CD14-positive monocyte (primary cell): ENCODE results near the gene CACNA1D. TPM values are rescaled to one million over a fixed set of nuclear protein-coding genes. Genes with fewer than 3 reads are reported as not detected.

Source experiments
- DNase-seq, 3 donors: peaks; one replicate each; pipeline ENCODE4 v3.0.0-alpha.2; 2011 to 2022
- H2AFZ ChIP-seq: 2 replicates; pipeline ENCODE4 v1.6.0; 2012; ENCODE audit warnings: mild to moderate bottlenecking, low read depth, low read length, inconsistent platforms; ENCODE audit not compliant: insufficient read depth, poor library complexity, severe bottlenecking
- H3K27ac ChIP-seq, 2 donors: 1 replicate in 1 of 2; 2 replicates in 1 of 2; pipeline ENCODE4 v1.5.1; 2012 to 2013; ENCODE audit warnings: low read length in 2 of 2, control low read depth in 1 of 2, inconsistent platforms in 1 of 2, low read depth in 1 of 2, mild to moderate bottlenecking in 1 of 2
- H3K27me3 ChIP-seq, 2 donors: one replicate each; pipeline versions ENCODE4 v1.6.0 to v1.6.1; 2011 to 2013; ENCODE audit warnings: low read length in 2 of 2; ENCODE audit not compliant: control insufficient read depth in 2 of 2, insufficient read depth in 2 of 2
- H3K36me3 ChIP-seq, 2 donors: replicated peaks in 1 of 2; 1 replicate in 1 of 2; 2 replicates in 1 of 2; pipeline versions ENCODE4 v1.5.1 to v1.6.1; 2012 to 2013; ENCODE audit warnings: low read length in 2 of 2, control low read depth in 1 of 2, inconsistent platforms in 1 of 2, mild to moderate bottlenecking in 1 of 2; ENCODE audit not compliant: insufficient read depth in 2 of 2, control insufficient read depth in 1 of 2
- H3K4me1 ChIP-seq, 2 donors: 1 replicate in 1 of 2; 2 replicates in 1 of 2; pipeline versions ENCODE4 v1.5.1 to v1.6.1; 2012 to 2013; ENCODE audit warnings: low read length in 2 of 2, control low read depth in 1 of 2, inconsistent platforms in 1 of 2, mild to moderate bottlenecking in 1 of 2, moderate library complexity in 1 of 2; ENCODE audit not compliant: insufficient read depth in 2 of 2, control insufficient read depth in 1 of 2
- H3K4me2 ChIP-seq: replicated peaks from 2 replicates; pipeline ENCODE3; 2012; ENCODE audit warnings: low read length, moderate library complexity, mild to moderate bottlenecking; ENCODE audit not compliant: poor library complexity, severe bottlenecking; ENCODE audit errors: extremely low read depth
- H3K4me3 ChIP-seq, 3 experiments: fragments of 200-600 bp in 1 of 3; sonication (generic) in 1 of 3; replicated peaks in 1 of 3; 1 replicate in 2 of 3; 2 replicates in 1 of 3; pipeline ENCODE4 v1.5.1; 2011 to 2013; ENCODE audit warnings: low read length in 3 of 3, mild to moderate bottlenecking in 3 of 3, control low read depth in 2 of 3, low read depth in 2 of 3, inconsistent platforms in 1 of 3, moderate library complexity in 1 of 3
- H3K79me2 ChIP-seq: 2 replicates; pipeline ENCODE4 v1.6.0; 2012; ENCODE audit warnings: mild to moderate bottlenecking, control low read depth, inconsistent platforms, low read length, moderate library complexity; ENCODE audit not compliant: insufficient read depth
- H3K9ac ChIP-seq: 2 replicates; pipeline ENCODE4 v1.6.0; 2017; ENCODE audit warnings: low read length, mild to moderate bottlenecking; ENCODE audit not compliant: insufficient read depth, poor library complexity, severe bottlenecking
- H3K9me3 ChIP-seq, 2 donors: replicated peaks in 1 of 2; 1 replicate in 1 of 2; 2 replicates in 1 of 2; pipeline versions ENCODE4 v1.5.1 to v1.6.1; 2012 to 2013; ENCODE audit warnings: low read length in 2 of 2, control low read depth in 1 of 2; ENCODE audit not compliant: control insufficient read depth in 1 of 2, insufficient read depth in 1 of 2
- H4K20me1 ChIP-seq: 2 replicates; pipeline ENCODE4 v1.6.0; 2012; ENCODE audit warnings: mild to moderate bottlenecking, low read length, control low read depth, moderate library complexity; ENCODE audit not compliant: insufficient read depth
- H3K27ac Mint-ChIP-seq, 7 donors: one replicate each; pipeline ENCODE4 v1.8.0; 2020; ENCODE audit warnings: mild to moderate bottlenecking in 7 of 7, mixed read lengths in 7 of 7, moderate library complexity in 6 of 7, inconsistent platforms in 2 of 7
- H3K27me3 Mint-ChIP-seq, 3 donors: one replicate each; pipeline ENCODE4 v1.8.0; 2021 to 2022; ENCODE audit warnings: low read depth in 3 of 3, mild to moderate bottlenecking in 3 of 3, mixed read lengths in 3 of 3, moderate library complexity in 3 of 3, inconsistent platforms in 1 of 3
- H3K36me3 Mint-ChIP-seq, 2 donors: one replicate each; pipeline ENCODE4 v1.8.0; 2020; ENCODE audit warnings: mixed read lengths in 2 of 2, inconsistent platforms in 1 of 2, mild to moderate bottlenecking in 1 of 2
- H3K4me1 Mint-ChIP-seq: one replicate; pipeline ENCODE4 v1.8.0; 2020; ENCODE audit warnings: mild to moderate bottlenecking, mixed read lengths
- H3K4me3 Mint-ChIP-seq, 2 donors: one replicate each; pipeline ENCODE4 v1.8.0; 2020; ENCODE audit warnings: mild to moderate bottlenecking in 2 of 2, mixed read lengths in 2 of 2, moderate library complexity in 1 of 2
- H3K9me3 Mint-ChIP-seq, 7 donors: one replicate each; pipeline ENCODE4 v1.8.0; 2020 to 2022; ENCODE audit warnings: mixed read lengths in 7 of 7, mild to moderate bottlenecking in 6 of 7, moderate library complexity in 6 of 7, inconsistent platforms in 2 of 7
- WGBS: methylation state at CpG from one replicate; pipeline ENCODE4 v1.1.5; 2013; ENCODE audit warnings: missing lambda C conversion rate; ENCODE audit not compliant: insufficient coverage; 5-methylcytosine and 5-hydroxymethylcytosine counted together
- intact Hi-C, 2 donors: fragments of 100-400 bp; cut with micrococcal nuclease; formaldehyde crosslinking; loops; one replicate each; pipeline versions ENCODE4 v1.15.0 to v1.15.1; 2023
- polyA plus RNA-seq, 3 donors: library from polyadenylated mRNA; depleted of rRNA in 1 of 3; unstranded in 2 of 3; stranded (reverse) in 1 of 3; fragments of 300-500 nt in 2 of 3; fragments of >200 nt in 1 of 3; fragmentation: Illumina TruSeq in 2 of 3; gene quantifications; 1 replicate in 2 of 3; 2 replicates in 1 of 3; pipeline ENCODE4 v1.2.3, GENCODE V29; 2012 to 2021
- TF ChIP-seq, protein P1 (sequence below): fragments of 200-600 bp; IDR thresholded peaks from one replicate; pipeline ENCODE4 v1.8.0; 2022; ENCODE audit warnings: antibody characterized with exemption, mild to moderate bottlenecking

Gene CACNA1D
- polyA plus RNA-seq, 3 donors: 0.29 to 1.2 (median 0.98) TPM

DNA sequence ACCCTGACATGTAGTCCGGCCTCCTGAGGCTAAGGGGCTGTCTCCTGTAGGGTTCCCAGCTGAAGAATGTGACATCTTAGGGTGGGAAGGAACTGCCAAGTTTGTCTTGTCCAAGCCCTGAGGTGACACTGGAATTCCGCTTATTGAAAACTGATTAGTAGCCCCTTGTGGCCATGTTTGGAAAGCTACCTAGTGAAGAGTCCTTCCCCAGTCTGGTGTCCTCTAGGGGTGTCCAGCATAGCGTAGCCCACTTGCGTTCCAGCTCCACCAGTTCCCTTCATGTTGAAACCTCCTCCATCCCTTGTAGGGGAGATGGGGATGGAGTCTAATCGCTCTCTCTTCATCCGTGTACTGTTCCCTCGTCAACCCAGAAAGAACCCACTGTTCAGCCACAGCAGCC, 272.3 kb downstream of the CACNA1D start:
- Histone ChIP-seq H2AFZ (no peak overlapping the region), H3K79me2 (no peaks in the 10 kb centered on the region), H3K27ac (no peak overlapping the region), H3K4me2 (no peak overlapping the region), H3K4me1 (no peaks in the 10 kb centered on the region), H3K27me3 (no peaks in the 10 kb centered on the region), H3K9me3 (no peaks in the 10 kb centered on the region), H3K36me3 (no peaks in the 10 kb centered on the region), H3K4me3 (no peak overlapping the region), H4K20me1 (no peaks in the 10 kb centered on the region), H3K9ac (no peak overlapping the region)
- Mint-ChIP-seq H3K27ac (no peak overlapping the region), H3K4me3 (no peak overlapping the region), H3K9me3 (no peaks in the 10 kb centered on the region), H3K4me1 (no peaks in the 10 kb centered on the region), H3K36me3 (no peaks in the 10 kb centered on the region), H3K27me3 (peaks cover 7 to 22% (median 13%) of the 10 kb centered on the region in 3 donors)
- TF ChIP-seq, protein P1, sequence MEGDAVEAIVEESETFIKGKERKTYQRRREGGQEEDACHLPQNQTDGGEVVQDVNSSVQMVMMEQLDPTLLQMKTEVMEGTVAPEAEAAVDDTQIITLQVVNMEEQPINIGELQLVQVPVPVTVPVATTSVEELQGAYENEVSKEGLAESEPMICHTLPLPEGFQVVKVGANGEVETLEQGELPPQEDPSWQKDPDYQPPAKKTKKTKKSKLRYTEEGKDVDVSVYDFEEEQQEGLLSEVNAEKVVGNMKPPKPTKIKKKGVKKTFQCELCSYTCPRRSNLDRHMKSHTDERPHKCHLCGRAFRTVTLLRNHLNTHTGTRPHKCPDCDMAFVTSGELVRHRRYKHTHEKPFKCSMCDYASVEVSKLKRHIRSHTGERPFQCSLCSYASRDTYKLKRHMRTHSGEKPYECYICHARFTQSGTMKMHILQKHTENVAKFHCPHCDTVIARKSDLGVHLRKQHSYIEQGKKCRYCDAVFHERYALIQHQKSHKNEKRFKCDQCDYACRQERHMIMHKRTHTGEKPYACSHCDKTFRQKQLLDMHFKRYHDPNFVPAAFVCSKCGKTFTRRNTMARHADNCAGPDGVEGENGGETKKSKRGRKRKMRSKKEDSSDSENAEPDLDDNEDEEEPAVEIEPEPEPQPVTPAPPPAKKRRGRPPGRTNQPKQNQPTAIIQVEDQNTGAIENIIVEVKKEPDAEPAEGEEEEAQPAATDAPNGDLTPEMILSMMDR: no peak
- WGBS: 94% methylated on average over 3 of the region's 7 CpGs
- intact Hi-C loops: no loop called here
- no peak for DNase-seq

DNA sequence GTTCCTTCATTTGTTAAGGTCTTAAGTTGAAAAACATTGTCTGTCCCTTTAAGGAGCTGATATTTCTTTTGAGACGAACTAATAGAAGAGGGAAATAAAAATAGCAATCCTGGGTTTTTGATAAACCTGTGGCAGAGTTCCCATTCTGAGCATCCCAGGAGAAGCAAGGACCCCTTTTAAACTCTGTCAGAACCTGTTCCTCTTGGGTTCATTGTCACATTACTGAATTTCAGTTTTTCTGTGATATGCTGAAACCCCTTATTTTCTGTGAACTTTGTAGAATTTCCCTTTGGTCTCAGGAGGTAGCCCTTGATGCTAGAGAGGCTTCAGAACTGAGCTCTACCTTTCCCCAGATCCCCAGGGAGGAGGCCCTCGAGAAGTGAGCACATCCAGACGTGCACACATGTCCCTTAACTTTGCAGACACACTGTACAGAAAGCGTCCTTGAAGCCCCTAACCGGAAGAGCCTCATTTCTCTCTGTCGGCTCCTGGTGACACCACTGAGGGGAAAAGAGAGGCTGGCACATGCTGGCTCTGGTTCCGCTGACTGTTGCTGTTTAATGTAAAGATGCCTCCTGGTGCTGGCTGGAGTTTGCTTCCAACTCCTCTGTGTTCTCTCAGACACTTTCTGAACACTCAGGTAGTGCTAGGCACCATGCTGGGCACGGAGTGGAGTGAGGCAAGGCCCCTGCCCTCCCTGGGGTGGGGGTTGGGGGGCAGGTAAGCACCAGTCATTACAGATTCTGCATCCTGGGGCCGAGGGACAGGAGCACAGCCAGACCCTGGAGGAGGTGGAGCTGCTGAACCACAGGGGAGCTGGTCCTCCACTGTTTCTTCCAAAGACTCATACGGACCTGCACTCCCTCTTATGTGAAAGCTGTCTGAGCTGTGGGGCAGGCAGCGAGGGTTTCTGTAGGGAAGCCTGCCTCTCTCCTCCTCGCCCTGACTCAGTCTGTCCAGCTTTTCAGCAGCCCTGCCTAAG, 274.4 kb downstream of the CACNA1D start:
- H3K4me3 Mint-ChIP-seq: no peak overlapping the region
- 68% methylated on average over 5 of the region's 12 CpGs for WGBS
- no peaks in the 10 kb centered on the region for H3K27me3 ChIP-seq

More for the DNA sequence above, 274.4 kb downstream of the CACNA1D start:
- H3K9me3 ChIP-seq: no peaks in the 10 kb centered on the region
- Mint-ChIP-seq H3K27ac (no peak overlapping the region), H3K36me3 (no peaks in the 10 kb centered on the region), H3K27me3 (peaks cover 5 to 22% (median 18%) of the 10 kb centered on the region in 3 donors), H3K9me3 (no peaks in the 10 kb centered on the region), H3K4me1 (no peaks in the 10 kb centered on the region)
- intact Hi-C loops: no loop called here
- H3K79me2 ChIP-seq: no peaks in the 10 kb centered on the region
- H3K4me1 ChIP-seq: no peaks in the 10 kb centered on the region
- TF ChIP-seq, protein P1: no peak
- no peaks in the 10 kb centered on the region for H3K36me3 ChIP-seq
- no peak overlapping the region for H3K27ac ChIP-seq
- no peak overlapping the region for H3K9ac ChIP-seq
- H2AFZ ChIP-seq: no peak overlapping the region
- H3K4me2 ChIP-seq: no peak overlapping the region
- no peak for DNase-seq
- H3K4me3 ChIP-seq: no peak overlapping the region
- no peaks in the 10 kb centered on the region for H4K20me1 ChIP-seq
